ENCODE data around the gene CTRB2.
"Not testable (repeated sequence)": the region's sequence is repeated elsewhere in the genome, so short reads cannot be mapped to it uniquely, and the experiment has no call there.

The CTRB2 gene

GRCh38 chr16:75241955-75242354 is 35.0 kb upstream of the CTRB2 start:
- no peaks in the 10 kb centered on the region for H3K4me1 ChIP-seq (ENCODE audit: control insufficient read depth, insufficient read depth, low read length, poor library complexity, severe bottlenecking)
- no peak for DNase-seq
- no peaks in the 10 kb centered on the region for H3K36me3 ChIP-seq (ENCODE audit: control insufficient read depth, insufficient read depth, low read length)
- no peaks in the 10 kb centered on the region for H3K27me3 ChIP-seq (replicated peaks; ENCODE audit: control insufficient read depth, insufficient read depth, low read length, poor library complexity, severe bottlenecking)
- no peak overlapping the region for H3K4me3 ChIP-seq (ENCODE audit: insufficient read depth, low read depth, low read length, poor library complexity, severe bottlenecking)
- no peak overlapping the region for H3K27ac ChIP-seq (ENCODE audit: insufficient read depth, low read length, poor library complexity, severe bottlenecking)
- H3K9me3 ChIP-seq (ENCODE audit: control insufficient read depth, low read length) = no peaks in the 10 kb centered on the region

GRCh38 chr16:75241412-75241811 is 34.5 kb upstream of the CTRB2 start:
- no peaks in the 10 kb centered on the region for H3K4me1 ChIP-seq (ENCODE audit: control insufficient read depth, insufficient read depth, low read length, poor library complexity, severe bottlenecking)
- no peak overlapping the region for H3K27ac ChIP-seq (ENCODE audit: insufficient read depth, low read length, poor library complexity, severe bottlenecking)
- H3K27me3 ChIP-seq (replicated peaks; ENCODE audit: control insufficient read depth, insufficient read depth, low read length, poor library complexity, severe bottlenecking) = no peaks in the 10 kb centered on the region
- no peak for DNase-seq
- no peaks in the 10 kb centered on the region for H3K9me3 ChIP-seq (ENCODE audit: control insufficient read depth, low read length)
- no peaks in the 10 kb centered on the region for H3K36me3 ChIP-seq (ENCODE audit: control insufficient read depth, insufficient read depth, low read length)
- H3K4me3 ChIP-seq (ENCODE audit: insufficient read depth, low read depth, low read length, poor library complexity, severe bottlenecking) = no peak overlapping the region

- not testable (repeated sequence) for H3K4me3 ChIP-seq (ENCODE audit: insufficient read depth, low read depth, low read length, poor library complexity, severe bottlenecking); DNase-seq; H3K27ac ChIP-seq (ENCODE audit: insufficient read depth, low read length, poor library complexity, severe bottlenecking); H3K27me3 ChIP-seq (replicated peaks; ENCODE audit: control insufficient read depth, insufficient read depth, low read length, poor library complexity, severe bottlenecking); H3K9me3 ChIP-seq (ENCODE audit: control insufficient read depth, low read length); H3K36me3 ChIP-seq (ENCODE audit: control insufficient read depth, insufficient read depth, low read length); H3K4me1 ChIP-seq (ENCODE audit: control insufficient read depth, insufficient read depth, low read length, poor library complexity, severe bottlenecking)
Observed at GRCh38 chr16:75240633-75241032, 33.7 kb upstream of the CTRB2 start.

GRCh38 chr16:75239542-75240122 is 32.7 kb upstream of the CTRB2 start:
- Histone ChIP-seq H3K9me3 (ENCODE audit: control insufficient read depth, low read length) (no peaks in the 10 kb centered on the region), H3K27me3 (replicated peaks; ENCODE audit: control insufficient read depth, insufficient read depth, low read length, poor library complexity, severe bottlenecking) (no peaks in the 10 kb centered on the region), H3K4me1 (ENCODE audit: control insufficient read depth, insufficient read depth, low read length, poor library complexity, severe bottlenecking) (no peaks in the 10 kb centered on the region), H3K27ac (ENCODE audit: insufficient read depth, low read length, poor library complexity, severe bottlenecking) (no peak overlapping the region), H3K4me3 (ENCODE audit: insufficient read depth, low read depth, low read length, poor library complexity, severe bottlenecking) (no peak overlapping the region), H3K36me3 (ENCODE audit: control insufficient read depth, insufficient read depth, low read length) (no peaks in the 10 kb centered on the region)
- DNase-seq = no peak

GRCh38 chr16:75238853-75239541 is 32.0 kb upstream of the CTRB2 start:
- H3K27me3 ChIP-seq (replicated peaks; ENCODE audit: control insufficient read depth, insufficient read depth, low read length, poor library complexity, severe bottlenecking) = no peaks in the 10 kb centered on the region
- no peaks in the 10 kb centered on the region for H3K9me3 ChIP-seq (ENCODE audit: control insufficient read depth, low read length)
- peaks cover 1% of the 10 kb centered on the region for H3K4me1 ChIP-seq (ENCODE audit: control insufficient read depth, insufficient read depth, low read length, poor library complexity, severe bottlenecking)
- H3K36me3 ChIP-seq (ENCODE audit: control insufficient read depth, insufficient read depth, low read length) = no peaks in the 10 kb centered on the region
- no peak overlapping the region for H3K27ac ChIP-seq (ENCODE audit: insufficient read depth, low read length, poor library complexity, severe bottlenecking)
- H3K4me3 ChIP-seq (ENCODE audit: insufficient read depth, low read depth, low read length, poor library complexity, severe bottlenecking) = no peak overlapping the region
- DNase-seq = no peak

GRCh38 chr16:75238132-75238852 is 31.3 kb upstream of the CTRB2 start:
- Histone ChIP-seq H3K9me3 (ENCODE audit: control insufficient read depth, low read length) (no peaks in the 10 kb centered on the region), H3K4me1 (ENCODE audit: control insufficient read depth, insufficient read depth, low read length, poor library complexity, severe bottlenecking) (peaks cover 4% of the 10 kb centered on the region), H3K36me3 (ENCODE audit: control insufficient read depth, insufficient read depth, low read length) (no peaks in the 10 kb centered on the region), H3K27me3 (replicated peaks; ENCODE audit: control insufficient read depth, insufficient read depth, low read length, poor library complexity, severe bottlenecking) (no peaks in the 10 kb centered on the region), H3K4me3 (ENCODE audit: insufficient read depth, low read depth, low read length, poor library complexity, severe bottlenecking) (no peak overlapping the region), H3K27ac (ENCODE audit: insufficient read depth, low read length, poor library complexity, severe bottlenecking) (no peak overlapping the region)
- no peak for DNase-seq

- no peaks in the 10 kb centered on the region for H3K9me3 ChIP-seq (ENCODE audit: control insufficient read depth, low read length)
- H3K4me1 ChIP-seq (ENCODE audit: control insufficient read depth, insufficient read depth, low read length, poor library complexity, severe bottlenecking) = peaks cover 4% of the 10 kb centered on the region
- H3K27ac ChIP-seq (ENCODE audit: insufficient read depth, low read length, poor library complexity, severe bottlenecking) = no peak overlapping the region
- DNase-seq = no peak
- H3K4me3 ChIP-seq (ENCODE audit: insufficient read depth, low read depth, low read length, poor library complexity, severe bottlenecking) = no peak overlapping the region
- H3K36me3 ChIP-seq (ENCODE audit: control insufficient read depth, insufficient read depth, low read length) = no peaks in the 10 kb centered on the region
- H3K27me3 ChIP-seq (replicated peaks; ENCODE audit: control insufficient read depth, insufficient read depth, low read length, poor library complexity, severe bottlenecking) = no peaks in the 10 kb centered on the region
Observed at GRCh38 chr16:75237398-75238131, 30.6 kb upstream of the CTRB2 start.

- H3K36me3 ChIP-seq (ENCODE audit: control insufficient read depth, insufficient read depth, low read length) = no peaks in the 10 kb centered on the region
- no peaks in the 10 kb centered on the region for H3K27me3 ChIP-seq (replicated peaks; ENCODE audit: control insufficient read depth, insufficient read depth, low read length, poor library complexity, severe bottlenecking)
- H3K27ac ChIP-seq (ENCODE audit: insufficient read depth, low read length, poor library complexity, severe bottlenecking) = no peak overlapping the region
- H3K4me3 ChIP-seq (ENCODE audit: insufficient read depth, low read depth, low read length, poor library complexity, severe bottlenecking) = no peak overlapping the region
- peaks cover 4% of the 10 kb centered on the region for H3K4me1 ChIP-seq (ENCODE audit: control insufficient read depth, insufficient read depth, low read length, poor library complexity, severe bottlenecking)
- no peak for DNase-seq
- H3K9me3 ChIP-seq (ENCODE audit: control insufficient read depth, low read length) = no peaks in the 10 kb centered on the region
Observed at GRCh38 chr16:75236736-75237397, 29.9 kb upstream of the CTRB2 start.

- Histone ChIP-seq H3K27me3 (replicated peaks; ENCODE audit: control insufficient read depth, insufficient read depth, low read length, poor library complexity, severe bottlenecking) (no peaks in the 10 kb centered on the region), H3K9me3 (ENCODE audit: control insufficient read depth, low read length) (no peaks in the 10 kb centered on the region), H3K4me3 (ENCODE audit: insufficient read depth, low read depth, low read length, poor library complexity, severe bottlenecking) (no peak overlapping the region), H3K36me3 (ENCODE audit: control insufficient read depth, insufficient read depth, low read length) (no peaks in the 10 kb centered on the region), H3K4me1 (ENCODE audit: control insufficient read depth, insufficient read depth, low read length, poor library complexity, severe bottlenecking) (peaks cover 4% of the 10 kb centered on the region), H3K27ac (ENCODE audit: insufficient read depth, low read length, poor library complexity, severe bottlenecking) (no peak overlapping the region)
- DNase-seq = no peak
Observed at GRCh38 chr16:75236232-75236631, 29.3 kb upstream of the CTRB2 start.
